Stimulated activated CD8-positive, alpha-beta memory T cell treated with anti-CD3 and anti-CD28 coated beads, Interleukin-12 subunit alpha, Interleukin-12 subunit beta, amount 100 ng/mL, for 1 hour (primary cell): ENCODE results near the gene C22orf23.
A peak's percentile ranks its signal among the peaks of the same experiment; 100 is the strongest.
"Not testable (repeated sequence)": the region's sequence is repeated elsewhere in the genome, so short reads cannot be mapped to it uniquely, and the experiment has no call there.

Experiments used
- DNase-seq: peaks from one replicate; pipeline ENCODE4 v3.0.0-alpha.2; 2020; ENCODE audit warnings: low read depth

C22orf23 gene

GRCh38 chr22:37953062-37953436 lies 352 bp downstream of the C22orf23 start:
- no peak for DNase-seq

DNA sequence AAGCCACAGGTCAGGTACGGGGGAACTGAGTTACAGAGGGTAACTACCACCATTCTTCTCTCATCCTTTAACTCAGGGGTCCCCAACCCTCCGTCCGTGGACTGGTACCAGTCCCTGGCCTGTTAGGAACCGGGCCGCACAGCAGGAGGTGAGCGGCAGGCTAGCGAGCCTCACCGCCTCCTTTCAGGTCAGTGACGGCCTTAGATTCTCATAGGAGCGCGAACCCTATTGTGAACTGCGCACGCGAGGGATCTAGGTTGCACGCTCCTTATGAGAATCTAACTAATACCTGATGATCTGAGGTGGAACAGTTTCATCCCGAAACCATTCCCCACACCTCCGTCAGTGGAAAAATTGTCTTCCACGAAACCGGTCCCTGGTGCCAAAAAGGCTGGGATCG lies 772 bp downstream of the C22orf23 start:
- not testable (repeated sequence) for DNase-seq

- DNase-seq: no peak
These were observed 2.1 kb downstream of the C22orf23 start for GRCh38 chr22:37951305-37951704.

DNA sequence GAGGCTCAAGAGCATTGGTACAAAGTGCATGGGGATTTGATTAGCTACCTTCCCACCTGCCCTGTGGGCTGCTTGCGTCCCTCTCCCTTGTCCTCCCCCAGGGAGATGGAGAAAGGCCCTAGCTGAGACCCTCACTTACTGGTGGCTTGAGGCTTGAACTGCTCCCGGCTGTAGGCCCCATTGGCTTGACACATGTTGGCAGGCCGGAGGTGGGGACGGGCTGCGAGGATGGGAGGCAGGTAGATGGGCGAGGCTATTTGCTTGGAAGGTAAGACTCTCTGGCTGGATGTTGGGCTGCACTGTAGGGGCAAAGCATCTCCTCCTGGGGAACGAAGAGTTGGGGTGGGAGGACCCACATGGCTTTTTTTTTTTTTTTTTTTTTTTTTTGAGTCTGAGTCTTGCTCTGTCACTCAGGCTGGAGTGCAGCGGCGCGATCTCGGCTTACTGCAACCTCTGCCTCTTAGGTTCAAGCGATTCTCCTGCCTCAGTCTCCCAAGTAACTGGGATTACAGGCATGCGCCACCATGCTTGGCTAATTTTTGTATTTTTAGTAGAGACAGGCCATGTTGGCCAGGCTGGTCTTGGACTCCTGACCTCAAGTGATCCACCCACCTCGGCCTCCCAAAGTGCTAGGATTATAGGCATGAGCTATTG lies 6.1 kb downstream of the C22orf23 start:
- DNase-seq: not testable (repeated sequence)

- DNase-seq: not testable (repeated sequence)
These were observed 9.0 kb downstream of the C22orf23 start for GRCh38 chr22:37944423-37944822.

- DNase-seq: no peak
These were observed 9.6 kb downstream of the C22orf23 start for GRCh38 chr22:37943825-37944198.

DNA sequence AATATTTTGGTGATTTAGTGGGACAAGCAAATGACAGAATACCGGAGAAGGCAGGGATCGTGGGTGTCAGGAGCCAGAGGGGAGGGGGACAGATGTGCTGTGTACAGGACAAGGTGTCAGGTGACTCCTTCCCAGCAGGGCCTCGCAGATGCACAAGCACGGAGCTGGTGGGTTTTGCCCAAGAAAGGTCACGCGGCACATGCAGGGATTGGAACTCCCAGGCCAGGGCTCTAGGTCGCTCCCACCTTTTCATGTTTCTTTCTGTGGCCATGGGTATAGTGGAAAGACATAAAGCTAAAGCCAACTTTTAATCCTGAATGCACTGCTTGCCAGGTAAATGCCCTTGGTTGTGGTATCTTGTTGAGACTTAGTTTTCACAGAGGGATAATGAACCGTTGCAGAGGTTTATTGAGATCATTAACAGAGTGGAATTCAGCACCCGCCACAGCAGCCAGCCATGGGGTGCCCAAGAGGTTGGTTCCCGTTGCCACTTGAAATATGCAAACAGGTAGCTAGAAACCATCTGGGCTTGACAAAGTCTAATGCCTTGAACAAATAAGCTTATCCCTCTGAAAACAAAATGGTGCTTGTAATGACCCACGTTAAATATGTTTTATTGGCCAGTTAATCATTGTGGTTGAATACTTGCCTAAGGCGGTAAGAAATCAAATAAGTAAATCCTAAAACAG lies 10.1 kb downstream of the C22orf23 start:
- DNase-seq: no peak

DNA sequence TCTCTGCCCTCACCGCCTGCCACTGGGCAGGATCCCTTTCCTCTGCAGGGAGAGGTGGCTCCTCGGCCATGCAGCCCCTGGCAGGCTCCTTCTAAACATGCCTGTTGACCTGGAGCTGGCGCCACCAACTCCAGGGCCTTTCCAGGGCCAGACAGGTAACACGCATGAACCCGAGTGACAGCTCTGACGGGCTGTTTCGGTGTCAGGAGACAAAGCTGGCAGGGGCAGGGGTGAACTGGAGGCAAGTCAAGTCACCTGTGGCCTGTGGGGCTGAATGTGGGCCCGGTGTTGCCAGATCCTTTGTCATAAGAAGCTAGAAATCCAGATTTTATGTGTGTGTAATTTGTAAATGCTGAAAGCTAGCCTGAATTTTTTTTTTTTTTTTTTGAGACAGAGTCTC lies 11.3 kb downstream of the C22orf23 start:
- DNase-seq: no peak

DNA sequence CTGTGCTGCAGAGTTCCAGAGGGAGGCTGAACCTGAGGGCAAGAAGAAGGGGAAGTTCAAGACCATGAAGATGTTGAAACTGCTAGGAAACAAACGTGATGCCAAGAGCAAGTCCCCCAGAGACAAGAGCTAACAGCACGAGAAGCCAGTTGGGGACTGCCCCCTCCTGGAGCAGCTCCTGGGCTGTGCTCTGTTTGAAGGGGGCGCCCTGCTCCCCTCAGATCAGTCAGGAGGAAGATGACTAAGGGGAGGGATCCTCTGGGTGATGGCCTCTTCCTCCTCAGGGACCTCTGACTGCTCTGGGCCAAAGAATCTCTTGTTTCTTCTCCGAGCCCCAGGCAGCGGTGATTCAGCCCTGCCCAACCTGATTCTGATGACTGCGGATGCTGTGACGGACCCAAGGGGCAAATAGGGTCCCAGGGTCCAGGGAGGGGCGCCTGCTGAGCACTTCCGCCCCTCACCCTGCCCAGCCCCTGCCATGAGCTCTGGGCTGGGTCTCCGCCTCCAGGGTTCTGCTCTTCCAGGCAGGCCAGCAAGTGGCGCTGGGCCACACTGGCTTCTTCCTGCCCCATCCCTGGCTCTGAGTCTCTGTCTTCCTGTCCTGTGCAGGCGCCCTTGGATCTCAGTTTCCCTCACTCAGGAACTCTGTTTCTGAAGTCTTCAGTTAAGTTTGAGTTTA lies 12.6 kb downstream of the C22orf23 start:
- no peak for DNase-seq

DNA sequence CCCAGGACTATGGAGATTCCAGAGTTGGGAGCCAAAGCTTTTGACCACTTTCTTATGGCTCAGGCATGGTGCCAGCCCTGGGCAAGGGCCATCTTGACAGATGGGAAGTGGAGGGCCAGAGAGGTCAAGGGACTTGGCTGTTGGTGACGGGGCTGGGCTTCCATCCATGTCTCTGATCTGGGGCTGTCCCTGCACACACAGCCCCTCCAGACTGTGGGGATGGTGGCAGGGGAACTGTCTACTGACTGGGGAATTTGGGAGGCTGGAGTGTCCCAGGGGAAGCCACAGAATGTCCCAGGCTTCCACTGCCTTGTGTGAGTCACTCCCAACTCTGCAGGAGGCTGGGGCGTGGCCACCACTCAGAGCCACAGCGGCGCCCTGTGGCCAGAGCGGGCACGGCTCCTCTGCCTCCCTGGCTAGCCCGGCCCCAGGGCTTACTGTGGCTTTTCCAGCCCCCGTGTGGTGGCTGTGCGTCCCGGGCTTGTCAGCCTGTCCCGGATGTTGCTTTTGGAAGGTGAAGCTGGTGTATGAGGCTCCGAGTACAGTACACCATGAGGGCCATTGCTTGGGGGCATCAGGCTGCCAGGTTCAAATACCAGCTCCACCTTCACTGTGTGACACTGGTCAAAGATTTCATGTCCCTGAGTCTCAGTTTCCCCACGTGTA lies 19.6 kb downstream of the C22orf23 start:
- peak; percentile 61 for DNase-seq

GRCh38 chr22:37932821-37933578 lies 20.4 kb downstream of the C22orf23 start:
- DNase-seq: no peak

- DNase-seq: no peak
These were observed 21.0 kb downstream of the C22orf23 start for GRCh38 chr22:37932401-37932800.

GRCh38 chr22:37931893-37932389 lies 21.5 kb downstream of the C22orf23 start:
- no peak for DNase-seq

GRCh38 chr22:37930952-37931440 lies 22.4 kb downstream of the C22orf23 start:
- no peak for DNase-seq

DNA sequence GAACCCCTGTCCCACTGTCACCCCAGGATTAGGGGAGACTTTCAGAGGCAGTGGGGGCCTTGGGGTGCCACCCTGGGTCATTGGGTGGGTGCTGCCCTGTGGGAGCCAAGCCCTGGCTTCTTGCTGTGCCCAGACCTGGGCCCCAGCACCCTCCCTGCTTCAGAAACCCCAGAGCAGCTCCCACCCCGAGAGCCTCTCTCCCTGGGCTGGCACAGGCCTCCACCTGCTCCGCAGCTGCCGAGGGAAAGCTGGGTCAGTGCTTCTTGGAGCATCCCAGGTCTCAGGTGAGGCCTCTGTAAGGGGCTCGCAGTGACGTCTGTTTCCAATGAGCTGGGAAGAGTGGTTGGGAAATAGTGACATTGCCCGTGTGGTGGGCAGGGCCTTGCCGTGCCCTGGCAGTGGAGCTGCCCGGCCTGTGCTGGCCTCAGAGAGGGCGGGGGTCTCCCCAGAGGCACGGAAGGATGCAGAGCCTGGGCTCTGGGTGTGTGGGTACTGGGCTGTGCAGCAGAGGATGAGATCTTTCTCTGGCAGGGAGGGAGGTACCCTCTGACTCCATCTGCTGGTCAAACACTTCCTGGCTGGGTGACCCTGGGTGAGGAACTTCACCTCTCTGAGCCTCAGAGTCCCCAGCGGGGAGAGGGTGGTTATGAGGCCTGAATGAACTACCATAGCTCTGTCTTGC lies 23.0 kb downstream of the C22orf23 start:
- DNase-seq: no peak

- no peak for DNase-seq
These were observed 24.0 kb downstream of the C22orf23 start for GRCh38 chr22:37929390-37929789.

GRCh38 chr22:37927637-37927936 lies 25.8 kb downstream of the C22orf23 start:
- DNase-seq: no peak

DNA sequence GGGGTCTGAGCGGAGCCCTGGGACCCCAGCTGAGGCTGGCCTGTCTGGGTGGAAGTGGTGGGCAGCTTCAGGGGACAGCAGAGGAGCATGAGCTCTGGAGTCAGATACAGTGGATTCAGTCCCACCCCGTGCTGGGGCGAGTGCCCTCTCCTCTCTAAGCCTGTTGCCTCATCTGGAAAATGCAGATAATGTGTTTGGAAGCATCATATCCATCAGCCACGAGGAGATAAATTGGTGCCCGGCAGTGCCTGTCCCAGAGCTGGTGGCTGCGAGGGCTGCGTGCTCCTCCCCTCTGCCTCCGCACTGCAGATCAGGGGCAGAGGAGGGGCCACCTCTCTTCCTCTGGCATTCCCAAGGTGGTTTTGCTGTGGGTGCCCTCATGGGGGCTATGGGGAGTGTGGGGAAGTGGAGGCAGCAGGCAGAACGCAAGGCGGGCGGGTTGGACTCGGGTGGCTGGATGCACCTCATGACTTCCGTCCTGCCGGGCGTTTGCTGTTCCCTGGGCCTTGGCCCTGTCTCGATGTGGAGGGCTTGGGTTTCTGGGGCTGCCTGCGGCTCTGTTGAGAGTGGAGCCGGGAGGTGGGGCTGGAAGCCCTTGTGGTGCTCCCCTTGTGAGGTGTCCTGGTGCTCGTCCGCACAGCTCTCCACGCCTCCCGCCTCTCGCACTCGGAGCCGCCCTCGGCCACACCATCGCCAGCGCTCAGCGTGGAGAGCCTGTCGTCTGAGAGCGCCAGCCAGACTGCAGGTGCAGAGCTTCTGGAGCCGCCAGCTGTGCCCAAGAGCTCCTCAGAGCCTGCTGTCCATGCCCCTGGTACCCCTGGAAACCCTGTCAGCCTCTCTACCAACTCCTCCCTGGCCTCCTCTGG lies 26.4 kb downstream of the C22orf23 start:
- no peak for DNase-seq

DNA sequence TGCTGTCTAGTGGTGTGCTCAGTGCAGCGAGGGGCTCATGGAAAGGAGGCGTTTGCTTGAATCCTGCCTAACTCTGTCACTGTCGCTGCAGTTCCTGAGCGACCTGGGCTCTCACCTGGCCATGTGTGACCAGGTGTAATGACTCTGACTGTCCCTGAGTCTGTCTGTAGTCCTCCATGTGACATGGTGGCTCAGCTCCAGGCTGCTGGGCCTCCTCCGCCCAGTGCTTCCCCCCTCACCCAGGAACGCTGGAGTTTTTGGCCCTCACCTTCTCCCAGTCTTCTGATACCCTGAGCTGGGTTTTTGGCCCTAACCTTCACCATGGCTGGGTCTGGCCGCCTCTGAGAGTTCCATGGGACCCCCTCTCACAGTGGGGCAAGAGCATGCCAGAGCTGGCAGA lies 27.0 kb downstream of the C22orf23 start:
- no peak for DNase-seq

DNA sequence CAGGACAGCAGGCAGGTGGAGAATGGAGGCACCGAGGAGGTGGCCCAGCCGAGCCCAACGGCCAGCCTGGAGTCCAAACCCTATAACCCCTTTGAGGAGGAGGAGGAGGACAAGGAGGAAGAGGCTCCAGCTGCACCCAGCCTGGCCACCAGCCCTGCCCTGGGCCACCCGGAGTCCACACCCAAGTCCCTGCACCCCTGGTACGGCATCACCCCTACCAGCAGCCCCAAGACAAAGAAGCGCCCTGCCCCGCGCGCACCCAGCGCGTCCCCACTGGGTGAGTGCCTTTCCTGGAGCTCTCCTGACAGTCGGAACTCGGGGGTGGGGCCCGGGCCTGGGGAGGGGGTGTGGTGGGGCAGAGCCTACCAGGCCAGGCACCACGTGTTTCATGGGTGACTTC lies 27.6 kb downstream of the C22orf23 start:
- no peak for DNase-seq
